ENCODE data around the gene CCM2. TPM values are rescaled to one million over a fixed set of nuclear protein-coding genes. Genes with fewer than 3 reads are reported as not detected.
"Not testable (repeated sequence)": the region's sequence is repeated elsewhere in the genome, so short reads cannot be mapped to it uniquely, and the experiment has no call there.

Gene CCM2
- total and polyA plus RNA-seq, 8 donors: 1.8 to 39.0 (median 26.6) TPM

GRCh38 chr7:45017253-45017652 is 17.3 kb downstream of the CCM2 start:
- Histone ChIP-seq H3K4me3 (no peak overlapping the region), H3K36me3 (peaks cover 0 to 12% (median 5%) of the 10 kb centered on the region in 4 donors), H3K27me3 (no peaks in the 10 kb centered on the region), H3K9me3 (no peaks in the 10 kb centered on the region), H3K4me1 (peaks cover 0 to 8% (median 0%) of the 10 kb centered on the region in 4 donors), H3K27ac (no peak overlapping the region)
- 64 to 89% (median 64%) methylated on average over 3 of the region's 3 CpGs for WGBS, 5 donors
- no peak for TF ChIP-seq EP300 (IDR thresholded peaks at IDR 0.05)
- no peak for TF ChIP-seq POLR2AphosphoS5 (IDR thresholded peaks at IDR 0.05)
- no peak for TF ChIP-seq CTCF (IDR thresholded peaks at IDR 0.05)
- no peak for TF ChIP-seq POLR2A (IDR thresholded peaks at IDR 0.05)
- no peak for DNase-seq
- intact Hi-C loops (cut with DNase I; ENCODE audit: low total_unique reads): no loop called here

GRCh38 chr7:45020915-45021314 is 20.9 kb downstream of the CCM2 start:
- TF ChIP-seq POLR2AphosphoS5 (IDR thresholded peaks at IDR 0.05): no peak
- TF ChIP-seq CTCF (IDR thresholded peaks at IDR 0.05): no peak
- DNase-seq: no peak
- Histone ChIP-seq H3K9me3 (no peaks in the 10 kb centered on the region), H3K4me1 (peaks cover 0 to 8% (median 2%) of the 10 kb centered on the region in 4 donors), H3K36me3 (peaks cover 0 to 7% (median 2%) of the 10 kb centered on the region in 4 donors), H3K4me3 (no peak overlapping the region), H3K27ac (no peak overlapping the region), H3K27me3 (no peaks in the 10 kb centered on the region)
- 70 to 82% (median 75%) methylated on average over 5 of the region's 5 CpGs for WGBS, 5 donors
- intact Hi-C loops (cut with DNase I; ENCODE audit: low total_unique reads): no loop called here

- WGBS, 5 donors: 78 to 91% (median 86%) methylated on average over 3 of the region's 3 CpGs
- Histone ChIP-seq H3K4me1 (peaks cover 0 to 8% (median 2%) of the 10 kb centered on the region in 4 donors), H3K9me3 (no peaks in the 10 kb centered on the region), H3K27me3 (no peaks in the 10 kb centered on the region), H3K4me3 (no peak overlapping the region), H3K27ac (no peak overlapping the region), H3K36me3 (peaks cover 0 to 9% (median 4%) of the 10 kb centered on the region in 4 donors)
- DNase-seq: no peak
- TF ChIP-seq POLR2AphosphoS5 (IDR thresholded peaks at IDR 0.05) (no peak), POLR2A (IDR thresholded peaks at IDR 0.05) (no peak), EP300 (IDR thresholded peaks at IDR 0.05) (no peak), CTCF (IDR thresholded peaks at IDR 0.05) (no peak)
- intact Hi-C loops (cut with DNase I; ENCODE audit: low total_unique reads): no loop called here
Observed at GRCh38 chr7:45021604-45022296, 21.7 kb downstream of the CCM2 start.

- DNase-seq: no peak
- Histone ChIP-seq H3K36me3 (peaks cover 2 to 20% (median 12%) of the 10 kb centered on the region in 4 donors), H3K4me3 (no peak overlapping the region), H3K27ac (no peak overlapping the region), H3K9me3 (no peaks in the 10 kb centered on the region), H3K4me1 (peaks cover 0 to 11% (median 4%) of the 10 kb centered on the region in 4 donors), H3K27me3 (no peaks in the 10 kb centered on the region)
- no peak for TF ChIP-seq POLR2A (IDR thresholded peaks at IDR 0.05)
- TF ChIP-seq CTCF (IDR thresholded peaks at IDR 0.05): no peak
- TF ChIP-seq EP300 (IDR thresholded peaks at IDR 0.05): no peak
- TF ChIP-seq POLR2AphosphoS5 (IDR thresholded peaks at IDR 0.05): no peak
- 85 to 96% (median 93%) methylated on average over 2 of the region's 2 CpGs for WGBS, 5 donors
- intact Hi-C loops (cut with DNase I; ENCODE audit: low total_unique reads): no loop called here
Observed at GRCh38 chr7:45024126-45024744, 24.2 kb downstream of the CCM2 start.

GRCh38 chr7:45025473-45025872 is 25.5 kb downstream of the CCM2 start:
- WGBS, 5 donors: 93 to 96% (median 96%) methylated on average over 12 of the region's 12 CpGs
- peaks cover 0 to 17% (median 11%) of the 10 kb centered on the region in 4 donors for H3K36me3 ChIP-seq
- intact Hi-C loops (cut with DNase I; ENCODE audit: low total_unique reads); H3K4me3 ChIP-seq; H3K9me3 ChIP-seq; H3K27ac ChIP-seq; DNase-seq; H3K27me3 ChIP-seq: not testable (repeated sequence)
- H3K4me1 ChIP-seq: peaks cover 0 to 11% (median 4%) of the 10 kb centered on the region in 4 donors
